Mesenchymal stem cell (in vitro differentiated cells and primary cell): ENCODE results near the gene GREM1.
A peak's percentile ranks its signal among the peaks of the same experiment; 100 is the strongest.

Source experiments
- DNase-seq: peaks from one replicate; pipeline ENCODE4 v3.0.0-alpha.2; 2013
- H2AFZ ChIP-seq: one replicate; pipeline ENCODE4 v1.6.1; 2013; ENCODE audit warnings: low read depth, mild to moderate bottlenecking, control low read depth, inconsistent platforms, low read length, moderate library complexity
- H2AK5ac ChIP-seq: 2 replicates; pipeline ENCODE4 v1.6.1; 2013; ENCODE audit warnings: low read length, moderate library complexity, mild to moderate bottlenecking, inconsistent platforms; ENCODE audit not compliant: severe bottlenecking
- H2BK120ac ChIP-seq: one replicate; pipeline ENCODE4 v1.6.1; 2013; ENCODE audit warnings: low read depth, mild to moderate bottlenecking, inconsistent platforms, low read length, moderate library complexity
- H2BK12ac ChIP-seq, 2 experiments: one replicate each; pipeline ENCODE4 v1.6.1; 2013; ENCODE audit warnings: inconsistent platforms in 2 of 2, low read length in 2 of 2, mild to moderate bottlenecking in 2 of 2, moderate library complexity in 2 of 2, control low read depth in 1 of 2
- H2BK15ac ChIP-seq: one replicate; pipeline ENCODE4 v1.6.1; 2013; ENCODE audit warnings: mild to moderate bottlenecking, low read depth, inconsistent platforms; ENCODE audit not compliant: poor library complexity, severe bottlenecking
- H2BK5ac ChIP-seq: 2 replicates; pipeline ENCODE4 v1.6.1; 2013; ENCODE audit warnings: low read depth, mild to moderate bottlenecking, low read length, control low read depth, inconsistent platforms; ENCODE audit not compliant: poor library complexity, severe bottlenecking
- H3K14ac ChIP-seq, 2 experiments: one replicate each; pipeline ENCODE4 v1.6.1; 2013; ENCODE audit warnings: inconsistent platforms in 2 of 2, low read length in 2 of 2, control low read depth in 1 of 2, mild to moderate bottlenecking in 1 of 2, moderate library complexity in 1 of 2
- H3K18ac ChIP-seq, 2 experiments: one replicate each; pipeline ENCODE4 v1.6.1; 2013; ENCODE audit warnings: inconsistent platforms in 2 of 2, low read length in 2 of 2, control low read depth in 1 of 2, low read depth in 1 of 2, mild to moderate bottlenecking in 1 of 2
- H3K23ac ChIP-seq, 2 experiments: one replicate each; pipeline ENCODE4 v1.6.1; 2013; ENCODE audit warnings: inconsistent platforms in 2 of 2, low read length in 2 of 2, mild to moderate bottlenecking in 2 of 2, moderate library complexity in 2 of 2, control low read depth in 1 of 2
- H3K27ac ChIP-seq: 2 replicates; pipeline ENCODE4 v1.5.1; 2013; ENCODE audit warnings: mild to moderate bottlenecking, moderate library complexity, low read length, control low read depth, inconsistent platforms; ENCODE audit not compliant: poor library complexity, severe bottlenecking
- H3K27me3 ChIP-seq, 2 experiments: 2 replicates each; pipeline versions ENCODE4 v1.6.1 to v1.7.0; 2013; ENCODE audit warnings: low read length in 2 of 2, mild to moderate bottlenecking in 2 of 2, moderate library complexity in 2 of 2, control low read depth in 1 of 2, inconsistent platforms in 1 of 2; ENCODE audit not compliant: control insufficient read depth in 1 of 2, insufficient read depth in 1 of 2
- H3K36me3 ChIP-seq, 2 experiments: 2 replicates each; pipeline versions ENCODE4 v1.6.1 to v1.7.0; 2013; ENCODE audit warnings: low read length in 2 of 2, control low read depth in 1 of 2, inconsistent platforms in 1 of 2, low read depth in 1 of 2, mild to moderate bottlenecking in 1 of 2; ENCODE audit not compliant: insufficient read depth in 2 of 2, control insufficient read depth in 1 of 2
- H3K4ac ChIP-seq, 2 experiments: one replicate each; pipeline ENCODE4 v1.6.1; 2013; ENCODE audit warnings: inconsistent platforms in 2 of 2, low read length in 2 of 2, mild to moderate bottlenecking in 2 of 2, moderate library complexity in 2 of 2, control low read depth in 1 of 2, low read depth in 1 of 2
- H3K4me1 ChIP-seq: 2 replicates; pipeline ENCODE4 v1.6.1; 2013; ENCODE audit warnings: low read depth, low read length, control low read depth; ENCODE audit not compliant: control insufficient read depth, insufficient read depth
- H3K4me2 ChIP-seq: 2 replicates; pipeline ENCODE4 v1.6.1; 2013; ENCODE audit warnings: low read length, mild to moderate bottlenecking, inconsistent platforms; ENCODE audit not compliant: poor library complexity, severe bottlenecking
- H3K4me3 ChIP-seq, 2 experiments: 2 replicates each; pipeline versions ENCODE4 v1.5.1 to v1.7.0; 2013; ENCODE audit warnings: low read length in 2 of 2, mild to moderate bottlenecking in 2 of 2, control low read depth in 1 of 2, low read depth in 1 of 2; ENCODE audit not compliant: insufficient read depth in 1 of 2
- H3K79me1 ChIP-seq: replicated peaks from 2 replicates; pipeline ENCODE4 v1.6.1; 2013; ENCODE audit warnings: mild to moderate bottlenecking, control low read depth, low read length, inconsistent platforms; ENCODE audit not compliant: poor library complexity, severe bottlenecking
- H3K9ac ChIP-seq: 2 replicates; pipeline ENCODE4 v1.7.0; 2013; ENCODE audit warnings: mild to moderate bottlenecking, low read length, moderate library complexity
- H3K9me3 ChIP-seq: 2 replicates; pipeline ENCODE4 v1.7.0; 2013; ENCODE audit warnings: mild to moderate bottlenecking, low read length; ENCODE audit not compliant: control insufficient read depth
- H4K8ac ChIP-seq: one replicate; pipeline ENCODE4 v1.6.1; 2013; ENCODE audit warnings: inconsistent platforms, mild to moderate bottlenecking, low read length, moderate library complexity
- H4K91ac ChIP-seq: one replicate; pipeline ENCODE4 v1.6.1; 2013; ENCODE audit warnings: mild to moderate bottlenecking, low read length, inconsistent platforms
- WGBS: methylation state at CpG from one replicate; pipeline ENCODE4 v1.1.7; 2013; ENCODE audit warnings: mixed read lengths; 5-methylcytosine and 5-hydroxymethylcytosine counted together

GREM1 gene

GRCh38 chr15:32787949-32788348 lies 70.1 kb downstream of the GREM1 start:
- DNase-seq: no peak
- no peak overlapping the region for H3K4me3 ChIP-seq
- H4K91ac ChIP-seq: no peak overlapping the region
- H3K27me3 ChIP-seq: no peaks in the 10 kb centered on the region
- H3K4me2 ChIP-seq: no peak overlapping the region
- no peak overlapping the region for H2BK120ac ChIP-seq
- no peak overlapping the region for H2AFZ ChIP-seq
- no peaks in the 10 kb centered on the region for H3K79me1 ChIP-seq
- H3K27ac ChIP-seq: no peak overlapping the region
- H2AK5ac ChIP-seq: no peak overlapping the region
- 78% methylated on average over 3 of the region's 5 CpGs for WGBS
- no peak overlapping the region for H4K8ac ChIP-seq
- no peak overlapping the region for H3K14ac ChIP-seq
- H3K4ac ChIP-seq: no peak overlapping the region
- no peak overlapping the region for H3K18ac ChIP-seq
- H2BK15ac ChIP-seq: no peak overlapping the region
- no peaks in the 10 kb centered on the region for H3K36me3 ChIP-seq
- peaks cover 5% of the 10 kb centered on the region for H3K4me1 ChIP-seq
- no peak overlapping the region for H3K9ac ChIP-seq
- no peaks in the 10 kb centered on the region for H3K9me3 ChIP-seq
- H2BK12ac ChIP-seq: no peak overlapping the region
- no peak overlapping the region for H2BK5ac ChIP-seq
- no peak overlapping the region for H3K23ac ChIP-seq

- no peak overlapping the region for H3K18ac ChIP-seq
- H3K79me1 ChIP-seq: no peaks in the 10 kb centered on the region
- H3K36me3 ChIP-seq: no peaks in the 10 kb centered on the region
- no peak overlapping the region for H3K4me2 ChIP-seq
- H2AK5ac ChIP-seq: no peak overlapping the region
- no peaks in the 10 kb centered on the region for H3K9me3 ChIP-seq
- peaks cover 7% of the 10 kb centered on the region for H3K4me1 ChIP-seq
- H2BK15ac ChIP-seq: no peak overlapping the region
- H4K8ac ChIP-seq: no peak overlapping the region
- DNase-seq: peak; percentile 64
- no peak overlapping the region for H3K4me3 ChIP-seq
- H3K4ac ChIP-seq: no peak overlapping the region
- peak overlapping the region; percentile 50 for H3K27ac ChIP-seq
- no peak overlapping the region for H2BK120ac ChIP-seq
- H3K14ac ChIP-seq: no peak overlapping the region
- no peak overlapping the region for H2BK5ac ChIP-seq
- WGBS: 88% methylated on average over 1 of the region's 2 CpGs
- no peak overlapping the region for H2BK12ac ChIP-seq
- no peak overlapping the region for H3K23ac ChIP-seq
- no peak overlapping the region for H4K91ac ChIP-seq
- H2AFZ ChIP-seq: no peak overlapping the region
- H3K9ac ChIP-seq: no peak overlapping the region
- no peaks in the 10 kb centered on the region for H3K27me3 ChIP-seq
Measured at GRCh38 chr15:32790352-32790999, 72.7 kb downstream of the GREM1 start.

- H3K36me3 ChIP-seq: peaks cover 0 to 3% of the 10 kb centered on the region in 2 experiments
Measured at GRCh38 chr15:32792436-32792835, 74.6 kb downstream of the GREM1 start.

More at GRCh38 chr15:32792436-32792835, 74.6 kb downstream of the GREM1 start:
- Histone ChIP-seq H2AK5ac (no peak overlapping the region), H3K4me2 (no peak overlapping the region), H3K4me1 (peaks cover 4% of the 10 kb centered on the region), H2BK5ac (no peak overlapping the region), H2AFZ (no peak overlapping the region), H2BK120ac (no peak overlapping the region), H4K8ac (no peak overlapping the region), H3K4me3 (no peak overlapping the region), H2BK12ac (no peak overlapping the region), H3K18ac (no peak overlapping the region), H3K27me3 (no peaks in the 10 kb centered on the region), H3K9ac (no peak overlapping the region), H3K27ac (no peak overlapping the region), H4K91ac (no peak overlapping the region), H3K79me1 (no peaks in the 10 kb centered on the region), H2BK15ac (no peak overlapping the region), H3K4ac (no peak overlapping the region), H3K23ac (no peak overlapping the region), H3K9me3 (no peaks in the 10 kb centered on the region), H3K14ac (no peak overlapping the region)
- DNase-seq: no peak
- WGBS: 74% methylated on average over 2 of the region's 2 CpGs
